H1 (cell line): Measurements from ENCODE around the gene TLL2.

ENCODE experiments used
- CHD1 ChIP-seq: IDR thresholded peaks from 2 replicates; pipeline ENCODE4 v1.6.1; 2012; ENCODE audit warnings: low read depth, low read length, improper control_type of control experiment
- CHD2 ChIP-seq: IDR thresholded peaks from 2 replicates; pipeline ENCODE4 v1.6.1; 2012; ENCODE audit warnings: low read length, improper control_type of control experiment
- CTCF ChIP-seq, 3 experiments: IDR thresholded peaks; 1 replicate in 2 of 3; 2 replicates in 1 of 3; pipeline versions ENCODE4 v1.5.1 to v1.6.1; 2011; ENCODE audit warnings: low read length in 3 of 3, mild to moderate bottlenecking in 3 of 3, inconsistent platforms in 2 of 3, low read depth in 1 of 3, moderate library complexity in 1 of 3; ENCODE audit not compliant: insufficient read depth in 1 of 3; ENCODE audit errors: control extremely low read depth in 1 of 3
- EZH2 ChIP-seq: fragments of 200-600 bp; sonication (generic); IDR thresholded peaks from 2 replicates; pipeline ENCODE4 v1.7.1; 2012; ENCODE audit warnings: low read depth, mild to moderate bottlenecking, moderate library complexity, low read length, inconsistent platforms; ENCODE audit not compliant: severe bottlenecking
- GTF2F1 ChIP-seq: IDR thresholded peaks from 2 replicates; pipeline ENCODE4 v1.6.1; 2012; ENCODE audit warnings: low read depth, low read length, improper control_type of control experiment, borderline replicate concordance
- HDAC6 ChIP-seq: IDR thresholded peaks from one replicate; pipeline ENCODE4 v1.7.1; 2012; ENCODE audit warnings: low read depth, mild to moderate bottlenecking, inconsistent platforms, low read length, moderate library complexity
- NRF1 ChIP-seq: IDR thresholded peaks from 2 replicates; pipeline ENCODE4 v1.6.1; 2011; ENCODE audit warnings: mild to moderate bottlenecking, low read depth, low read length, improper control_type of control experiment
- POLR2A ChIP-seq, 2 experiments: IDR thresholded peaks; 1 replicate in 1 of 2; 2 replicates in 1 of 2; pipeline ENCODE4 v1.6.1; 2011; ENCODE audit warnings: low read depth in 2 of 2, low read length in 2 of 2, mild to moderate bottlenecking in 2 of 2; ENCODE audit errors: control extremely low read depth in 1 of 2
- POLR2AphosphoS5 ChIP-seq: IDR thresholded peaks from 2 replicates; pipeline ENCODE4 v1.6.1; 2011; ENCODE audit warnings: low read depth, low read length
- SAP30 ChIP-seq: fragments of 300-600 bp; sonication (generic); IDR thresholded peaks from 2 replicates; pipeline ENCODE4 v1.7.1; 2012; ENCODE audit warnings: low read length, moderate library complexity, mild to moderate bottlenecking, inconsistent platforms; ENCODE audit not compliant: insufficient read depth, insufficient replicate concordance
- TF ChIP-seq, protein P1 (sequence below): IDR thresholded peaks from 2 replicates; pipeline ENCODE4 v1.6.1; 2011; ENCODE audit warnings: low read depth, mild to moderate bottlenecking, low read length; ENCODE audit not compliant: insufficient read depth
- TF ChIP-seq, protein P2 (sequence below): IDR thresholded peaks from 2 replicates; pipeline ENCODE4 v1.6.1; 2012; ENCODE audit warnings: low read length, inconsistent platforms

DNA sequence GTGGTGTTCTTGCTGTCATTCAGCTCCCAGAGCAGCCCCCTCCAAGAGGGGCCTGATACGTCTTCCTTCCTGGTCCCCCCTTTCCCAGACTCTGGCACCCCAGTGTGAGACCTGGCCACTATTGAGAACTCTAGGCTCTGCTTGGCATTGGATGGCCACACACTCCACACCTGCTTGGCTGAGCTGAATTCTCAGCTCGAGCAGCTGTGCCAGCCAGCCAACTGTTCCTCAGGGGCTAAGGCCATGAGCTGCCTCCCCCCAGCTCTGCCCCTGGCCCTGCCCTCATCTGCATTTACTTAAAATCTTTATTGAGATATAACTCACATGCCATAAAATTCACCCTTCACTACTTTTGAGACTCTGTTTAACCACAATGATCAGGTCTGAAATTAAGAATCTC, 6.7 kb downstream of the TLL2 start:
- no peak for TF ChIP-seq POLR2AphosphoS5
- TF ChIP-seq EZH2: no peak
- TF ChIP-seq, protein P1, sequence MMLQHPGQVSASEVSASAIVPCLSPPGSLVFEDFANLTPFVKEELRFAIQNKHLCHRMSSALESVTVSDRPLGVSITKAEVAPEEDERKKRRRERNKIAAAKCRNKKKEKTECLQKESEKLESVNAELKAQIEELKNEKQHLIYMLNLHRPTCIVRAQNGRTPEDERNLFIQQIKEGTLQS: no peak
- TF ChIP-seq POLR2A (IDR thresholded peaks at IDR 0.05; ENCODE audit: control extremely low read depth in 1 of 2, low read depth in 2 of 2, low read length in 2 of 2): no peak
- TF ChIP-seq, protein P2, sequence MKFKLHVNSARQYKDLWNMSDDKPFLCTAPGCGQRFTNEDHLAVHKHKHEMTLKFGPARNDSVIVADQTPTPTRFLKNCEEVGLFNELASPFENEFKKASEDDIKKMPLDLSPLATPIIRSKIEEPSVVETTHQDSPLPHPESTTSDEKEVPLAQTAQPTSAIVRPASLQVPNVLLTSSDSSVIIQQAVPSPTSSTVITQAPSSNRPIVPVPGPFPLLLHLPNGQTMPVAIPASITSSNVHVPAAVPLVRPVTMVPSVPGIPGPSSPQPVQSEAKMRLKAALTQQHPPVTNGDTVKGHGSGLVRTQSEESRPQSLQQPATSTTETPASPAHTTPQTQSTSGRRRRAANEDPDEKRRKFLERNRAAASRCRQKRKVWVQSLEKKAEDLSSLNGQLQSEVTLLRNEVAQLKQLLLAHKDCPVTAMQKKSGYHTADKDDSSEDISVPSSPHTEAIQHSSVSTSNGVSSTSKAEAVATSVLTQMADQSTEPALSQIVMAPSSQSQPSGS: no peak
- no peak for TF ChIP-seq HDAC6
- no peak for TF ChIP-seq CHD1
- no peak for TF ChIP-seq NRF1
- no peak for TF ChIP-seq CTCF (IDR thresholded peaks at IDR 0.05; ENCODE audit: control extremely low read depth in 1 of 3, insufficient read depth in 1 of 3, low read depth in 1 of 3, low read length in 3 of 3)
- no peak for TF ChIP-seq CHD2
- no peak for TF ChIP-seq GTF2F1
- no peak for TF ChIP-seq SAP30
